H54 (cell line): ENCODE results near the gene MYORG.

Experiments used
- DNase-seq: peaks from one replicate; pipeline ENCODE4 v3.0.0; 2011; ENCODE audit warnings: low spot score, mixed read lengths; ENCODE audit not compliant: insufficient read length
- FAIRE-seq: peaks from 3 replicates; lab custom pipeline; 2011; peaks lifted over from hg19 to GRCh38; lab: Jason Lieb, UNC
- POLR2A ChIP-seq: IDR thresholded peaks from 2 replicates; pipeline ENCODE4 v1.6.1; 2011; ENCODE audit warnings: low read depth, mild to moderate bottlenecking, low read length

MYORG gene

DNA sequence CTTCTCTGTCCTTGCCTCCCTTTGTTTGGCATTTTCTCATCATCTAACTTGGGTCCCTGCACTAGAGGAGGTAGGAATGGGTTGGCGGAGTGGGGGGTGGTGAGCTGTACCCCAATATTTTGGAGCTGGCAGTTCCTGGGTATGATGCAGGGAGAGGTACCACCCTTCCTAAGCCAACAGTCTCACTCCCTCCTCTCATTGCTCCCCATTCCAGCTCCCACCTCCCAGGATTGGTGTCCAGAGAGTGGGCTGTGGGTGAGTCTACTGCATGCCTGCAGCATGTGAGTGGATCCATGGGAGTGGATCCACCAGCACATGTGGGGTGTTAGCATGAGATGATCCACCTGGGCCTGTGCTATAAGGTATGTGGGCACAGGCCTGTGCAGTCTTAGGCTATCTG is 22.2 kb upstream of the MYORG start:
- DNase-seq (no peak), FAIRE-seq (no peak)
- no peak for TF ChIP-seq POLR2A

DNA sequence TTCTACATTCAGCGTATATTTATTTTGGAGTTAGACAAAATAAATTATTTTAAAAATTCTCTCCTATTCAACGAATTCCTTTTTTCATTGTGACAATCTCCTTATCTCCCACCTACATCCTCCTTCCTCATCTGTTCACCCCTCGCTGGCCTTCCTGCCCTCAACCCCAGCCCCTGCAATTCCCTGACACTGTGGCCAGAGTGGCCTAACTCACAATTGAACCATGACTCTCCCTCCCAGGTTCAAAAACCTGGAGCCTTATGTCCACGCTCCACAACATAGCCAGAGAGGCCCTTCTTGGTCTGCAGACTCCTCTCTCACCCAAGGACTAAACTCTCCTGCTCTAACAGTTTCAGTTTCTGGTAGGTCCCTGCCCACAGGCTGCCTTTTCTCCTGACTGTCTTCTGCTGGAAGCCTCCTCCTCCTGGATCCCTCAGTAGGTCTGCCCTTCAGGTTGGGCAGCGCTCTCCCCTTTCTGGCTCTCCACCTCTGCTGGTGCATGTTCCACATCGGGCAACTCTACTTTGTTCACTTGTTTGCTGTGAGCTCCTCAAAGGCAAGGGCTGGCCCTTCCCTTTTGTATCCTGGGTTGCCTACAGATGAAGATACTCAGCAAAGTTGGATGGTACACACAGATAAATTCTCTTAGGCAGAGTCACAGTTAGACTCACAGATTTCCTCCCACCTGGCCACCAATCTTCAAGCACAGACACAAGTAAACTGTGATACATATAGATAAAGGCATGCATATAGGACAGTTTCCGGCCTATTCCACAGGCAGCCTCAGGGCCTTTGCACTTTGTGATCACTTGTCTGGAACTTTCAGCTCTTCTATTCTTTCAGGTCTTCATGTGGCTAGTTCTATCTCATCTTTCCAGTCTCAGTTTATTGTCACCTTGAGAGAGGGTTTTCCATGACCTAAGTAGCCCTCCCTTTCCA is 19.8 kb upstream of the MYORG start:
- no peak for TF ChIP-seq POLR2A
- no peak for FAIRE-seq
- no peak for DNase-seq

DNA sequence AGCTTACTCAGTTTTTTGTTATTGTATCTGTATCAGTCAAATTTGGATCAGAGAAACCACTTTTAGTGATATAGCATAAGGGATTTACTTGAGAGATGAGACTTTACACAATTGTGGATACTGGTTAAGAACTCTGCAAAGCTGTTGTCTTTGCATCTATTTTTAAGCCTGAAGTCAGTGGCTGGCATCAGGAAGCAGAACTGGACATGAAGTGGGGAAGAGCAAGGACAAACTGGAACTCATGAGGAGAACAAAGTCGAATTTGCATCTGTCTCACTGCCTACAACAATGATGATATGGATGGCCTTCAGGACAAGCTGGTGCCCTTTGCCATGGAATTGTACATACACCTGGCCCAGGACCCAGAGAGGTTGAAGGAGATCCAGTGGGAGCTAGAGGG is 15.8 kb upstream of the MYORG start:
- DNase-seq = no peak
- no peak for TF ChIP-seq POLR2A
- FAIRE-seq = no peak

DNA sequence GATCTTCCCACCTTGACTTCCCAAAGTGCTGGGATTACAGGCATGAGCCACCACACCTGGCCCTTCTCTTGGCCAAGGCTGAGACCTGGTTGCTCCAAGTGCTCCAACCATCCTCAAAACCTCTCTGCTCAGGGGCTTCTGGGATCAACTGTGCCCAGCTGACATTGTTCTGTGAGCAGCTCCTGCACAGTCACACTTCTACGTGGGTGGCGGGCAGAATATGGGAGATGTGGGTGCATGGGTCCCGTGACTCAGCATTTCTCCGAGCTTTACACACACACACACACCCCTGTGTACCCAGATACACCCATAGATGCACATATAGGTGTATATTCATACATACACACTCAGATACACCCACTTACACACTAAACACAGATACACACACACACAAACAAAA is 10.5 kb upstream of the MYORG start:
- DNase-seq (no peak), FAIRE-seq (no peak)
- no peak for TF ChIP-seq POLR2A

DNA sequence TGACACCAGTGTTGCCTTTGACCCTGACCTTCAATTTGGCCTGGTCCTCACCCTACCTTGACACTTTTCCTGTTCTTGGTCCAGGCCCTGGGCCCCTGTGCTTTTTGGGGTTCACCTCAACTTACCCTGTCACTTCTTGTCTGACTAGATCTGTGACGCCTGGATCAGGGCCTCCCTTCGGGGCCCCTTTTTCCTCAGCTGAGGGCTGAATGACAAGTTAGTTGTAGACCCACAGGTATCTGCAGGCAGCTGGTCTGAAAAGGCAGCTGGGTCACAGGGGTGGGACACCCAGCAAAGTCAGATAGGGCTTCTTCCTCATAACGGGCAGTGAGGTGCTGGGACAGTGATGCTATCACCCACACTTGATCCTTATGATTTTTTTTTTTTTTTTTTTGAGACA is 10.0 kb upstream of the MYORG start:
- no peak for FAIRE-seq
- no peak for DNase-seq
- TF ChIP-seq POLR2A = no peak

- no peak for DNase-seq
- FAIRE-seq = no peak
- no peak for TF ChIP-seq POLR2A
These were observed 9.0 kb upstream of the MYORG start for GRCh38 chr9:34385561-34386230.

DNA sequence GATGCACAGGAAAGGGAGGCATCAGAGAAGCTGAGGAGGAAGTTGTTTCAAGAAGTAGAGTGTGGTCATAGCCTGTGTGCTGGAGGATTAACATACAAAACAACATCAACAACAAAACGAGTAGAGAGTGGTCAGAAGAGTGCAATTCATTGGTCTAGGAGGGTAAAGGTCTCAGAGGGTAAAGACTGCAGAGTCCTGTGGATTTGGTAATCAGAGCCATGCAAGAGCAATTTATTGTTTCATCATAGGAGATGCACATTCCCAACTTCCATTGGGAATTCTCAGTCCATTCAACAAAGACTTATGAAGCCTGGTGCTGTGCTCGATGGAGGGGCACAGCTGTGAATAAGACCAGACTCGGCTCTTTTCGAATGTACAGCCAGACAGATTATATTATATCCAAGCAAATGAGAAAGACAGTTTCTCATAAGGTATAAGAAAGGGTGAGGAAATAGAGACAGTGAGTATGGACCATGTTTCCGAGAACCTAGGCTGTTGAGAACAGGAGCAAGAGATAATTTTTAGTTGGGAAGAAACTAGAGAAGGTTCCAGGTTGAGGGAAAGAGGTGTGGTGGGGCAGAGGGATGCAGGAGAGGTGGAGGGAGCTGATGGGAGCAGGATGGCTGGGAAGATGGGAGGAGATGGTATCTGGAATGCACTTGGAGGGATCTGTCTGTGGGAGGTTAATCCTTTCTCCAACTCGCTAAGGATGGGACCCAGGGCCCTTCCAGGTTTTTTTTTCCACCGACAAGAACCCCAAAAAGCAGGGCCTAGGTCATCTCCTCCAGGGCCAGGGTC is 7.9 kb upstream of the MYORG start:
- FAIRE-seq (no peak), DNase-seq (no peak)
- no peak for TF ChIP-seq POLR2A

DNA sequence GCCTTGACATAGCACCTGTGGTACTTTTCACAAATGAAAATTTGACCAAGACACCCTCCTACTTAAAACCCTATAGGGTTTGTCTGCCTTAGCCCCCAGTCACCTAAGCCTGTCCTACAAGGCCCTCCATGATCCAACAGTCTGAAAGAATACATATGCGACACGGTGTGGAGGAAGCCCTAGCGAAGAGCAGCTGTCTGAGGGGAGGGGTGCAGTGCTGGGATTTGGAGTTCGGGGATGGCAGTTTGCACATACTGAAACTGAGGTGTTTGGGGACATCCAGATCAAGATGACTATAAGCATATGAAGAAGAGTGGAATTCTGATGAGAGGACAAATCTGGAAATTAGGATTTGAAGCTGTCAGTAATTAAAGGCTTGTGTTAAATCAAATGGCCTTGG is 7.2 kb upstream of the MYORG start:
- DNase-seq = no peak
- FAIRE-seq = no peak
- TF ChIP-seq POLR2A = no peak

GRCh38 chr9:34382879-34383278 is 6.2 kb upstream of the MYORG start:
- no peak for TF ChIP-seq POLR2A
- DNase-seq = no peak
- no peak for FAIRE-seq

- no peak for TF ChIP-seq POLR2A
- no peak for FAIRE-seq
- DNase-seq = no peak
These were observed 5.4 kb upstream of the MYORG start for GRCh38 chr9:34382054-34382453.

GRCh38 chr9:34381323-34381722 is 4.6 kb upstream of the MYORG start:
- FAIRE-seq = no peak
- DNase-seq = no peak
- TF ChIP-seq POLR2A = no peak

- TF ChIP-seq POLR2A = no peak; the same call in 1 of the 2 replicates
- no peak for FAIRE-seq
- no peak for DNase-seq
These were observed 4.0 kb upstream of the MYORG start for GRCh38 chr9:34380511-34381315.

DNA sequence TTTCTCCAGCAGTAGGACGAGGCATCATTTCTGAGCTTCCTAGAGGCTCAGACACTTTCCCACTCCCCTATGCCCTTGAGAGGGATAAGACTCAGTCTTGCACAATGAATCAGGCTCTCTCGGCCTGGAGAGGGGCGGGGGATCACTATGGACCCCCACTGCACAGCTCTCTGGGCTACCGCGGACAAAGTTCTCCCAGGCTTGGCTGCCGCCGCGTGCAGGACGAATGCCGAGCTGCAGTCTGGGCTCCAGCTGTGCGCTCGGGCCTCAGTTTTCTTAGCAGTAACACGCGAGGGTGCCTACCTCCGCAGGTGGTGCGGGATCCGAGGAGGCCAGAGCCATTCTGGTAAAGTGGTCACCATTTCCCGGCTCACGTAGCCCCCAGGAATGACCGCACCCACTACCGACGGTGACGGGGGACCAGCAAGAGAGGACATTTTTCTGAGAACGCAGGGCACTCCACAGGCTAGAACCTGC is 3.4 kb upstream of the MYORG start:
- TF ChIP-seq POLR2A = no peak

More for the DNA sequence above, 3.4 kb upstream of the MYORG start:
- FAIRE-seq = no peak
- DNase-seq = no peak
